Adrenal gland (tissue), 5 donors: Measurements from ENCODE around the gene PLEKHA4.

ENCODE experiments used
- CTCF ChIP-seq, 6 experiments: fragments of 450-650 bp in 4 of 6; fragments of 200-600 bp in 2 of 6; sonication (generic) in 1 of 6; IDR thresholded peaks; 1 replicate in 5 of 6; 2 replicates in 1 of 6; pipeline versions ENCODE4 v1.5.1 to v1.8.0; 2016 to 2021; ENCODE audit warnings: antibody characterized with exemption in 6 of 6, mild to moderate bottlenecking in 2 of 6, moderate library complexity in 1 of 6
- POLR2A ChIP-seq, 2 donors: fragments of 450-650 bp; IDR thresholded peaks; one replicate each; pipeline ENCODE4 v1.6.1; 2017; ENCODE audit warnings: antibody characterized with exemption in 2 of 2, mild to moderate bottlenecking in 2 of 2, moderate library complexity in 1 of 2
- donor health status: DM: no; HTN: no; CAD: no.

DNA sequence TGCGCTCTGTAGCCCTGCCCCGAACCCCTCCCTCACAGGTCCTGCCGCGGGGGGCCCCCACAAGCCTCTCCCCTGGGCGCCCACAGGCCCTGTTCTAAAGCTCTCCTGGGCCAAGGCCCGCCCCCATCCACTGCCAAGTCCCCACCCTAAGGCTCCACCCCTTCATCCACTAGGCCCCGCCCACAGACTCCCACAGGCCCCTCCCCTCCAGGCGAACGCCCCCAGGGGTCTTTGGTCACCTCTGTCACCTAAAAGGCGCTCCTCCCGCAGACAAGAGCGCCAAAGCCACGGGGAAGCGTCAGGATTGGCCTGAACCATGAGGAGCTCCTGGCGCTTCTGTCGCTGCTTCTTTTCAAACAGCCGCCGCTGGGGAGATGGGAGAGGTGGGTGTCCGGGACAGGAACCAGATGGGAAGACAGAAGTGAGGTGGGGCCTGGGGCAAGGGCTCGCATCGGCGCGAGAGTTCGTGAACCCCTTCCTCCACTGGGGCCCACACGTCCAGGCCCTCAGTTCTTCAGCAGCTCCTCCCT lies 27.8 kb upstream of the PLEKHA4 start:
- no peak for TF ChIP-seq CTCF (IDR thresholded peaks at IDR 0.05)
- TF ChIP-seq POLR2A (IDR thresholded peaks at IDR 0.05), result no peak
